Measurements from ENCODE around the gene METTL8.

GRCh38 chr2:171411214-171411613 is 22.6 kb downstream of the METTL8 start:
- TF ChIP-seq CTCF (IDR thresholded peaks at IDR 0.05) (no peak), ETV6 (CRISPR knock-in tag; IDR thresholded peaks at IDR 0.05) (no peak), ZNF232 (CRISPR knock-in tag; IDR thresholded peaks at IDR 0.05) (no peak), ZNF671 (CRISPR knock-in tag; IDR thresholded peaks at IDR 0.05) (no peak), NR2C2 (CRISPR knock-in tag; IDR thresholded peaks at IDR 0.05) (no peak), SP1 (CRISPR knock-in tag; conservative IDR thresholded peaks at IDR 0.05) (no peak), ARID4B (CRISPR knock-in tag; IDR thresholded peaks at IDR 0.05; ENCODE audit: borderline replicate concordance) (no peak), ZNF281 (CRISPR knock-in tag; IDR thresholded peaks at IDR 0.05) (no peak), USF2 (CRISPR knock-in tag; IDR thresholded peaks at IDR 0.05) (no peak), TP53 (CRISPR knock-in tag; IDR thresholded peaks at IDR 0.05) (no peak)
- TF ChIP-seq, protein P1, sequence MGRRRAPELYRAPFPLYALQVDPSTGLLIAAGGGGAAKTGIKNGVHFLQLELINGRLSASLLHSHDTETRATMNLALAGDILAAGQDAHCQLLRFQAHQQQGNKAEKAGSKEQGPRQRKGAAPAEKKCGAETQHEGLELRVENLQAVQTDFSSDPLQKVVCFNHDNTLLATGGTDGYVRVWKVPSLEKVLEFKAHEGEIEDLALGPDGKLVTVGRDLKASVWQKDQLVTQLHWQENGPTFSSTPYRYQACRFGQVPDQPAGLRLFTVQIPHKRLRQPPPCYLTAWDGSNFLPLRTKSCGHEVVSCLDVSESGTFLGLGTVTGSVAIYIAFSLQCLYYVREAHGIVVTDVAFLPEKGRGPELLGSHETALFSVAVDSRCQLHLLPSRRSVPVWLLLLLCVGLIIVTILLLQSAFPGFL (CRISPR knock-in tag; IDR thresholded peaks at IDR 0.05; ENCODE audit: borderline replicate concordance) = no peak
- TF ChIP-seq, protein P2, sequence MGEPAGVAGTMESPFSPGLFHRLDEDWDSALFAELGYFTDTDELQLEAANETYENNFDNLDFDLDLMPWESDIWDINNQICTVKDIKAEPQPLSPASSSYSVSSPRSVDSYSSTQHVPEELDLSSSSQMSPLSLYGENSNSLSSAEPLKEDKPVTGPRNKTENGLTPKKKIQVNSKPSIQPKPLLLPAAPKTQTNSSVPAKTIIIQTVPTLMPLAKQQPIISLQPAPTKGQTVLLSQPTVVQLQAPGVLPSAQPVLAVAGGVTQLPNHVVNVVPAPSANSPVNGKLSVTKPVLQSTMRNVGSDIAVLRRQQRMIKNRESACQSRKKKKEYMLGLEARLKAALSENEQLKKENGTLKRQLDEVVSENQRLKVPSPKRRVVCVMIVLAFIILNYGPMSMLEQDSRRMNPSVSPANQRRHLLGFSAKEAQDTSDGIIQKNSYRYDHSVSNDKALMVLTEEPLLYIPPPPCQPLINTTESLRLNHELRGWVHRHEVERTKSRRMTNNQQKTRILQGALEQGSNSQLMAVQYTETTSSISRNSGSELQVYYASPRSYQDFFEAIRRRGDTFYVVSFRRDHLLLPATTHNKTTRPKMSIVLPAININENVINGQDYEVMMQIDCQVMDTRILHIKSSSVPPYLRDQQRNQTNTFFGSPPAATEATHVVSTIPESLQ (CRISPR knock-in tag; IDR thresholded peaks at IDR 0.05) = no peak

All from WTC11 (cell line).